Cortex of kidney (tissue), 1 donor: Measurements from ENCODE around the gene SPAG5.

ENCODE experiments used
- DNase-seq: peaks from one replicate; lab custom pipeline; 2025; lab: John Stamatoyannopoulos, UW

Gene SPAG5

GRCh38 chr17:28541439-28541838 is 57.4 kb downstream of the SPAG5 start:
- no peak for DNase-seq

DNA sequence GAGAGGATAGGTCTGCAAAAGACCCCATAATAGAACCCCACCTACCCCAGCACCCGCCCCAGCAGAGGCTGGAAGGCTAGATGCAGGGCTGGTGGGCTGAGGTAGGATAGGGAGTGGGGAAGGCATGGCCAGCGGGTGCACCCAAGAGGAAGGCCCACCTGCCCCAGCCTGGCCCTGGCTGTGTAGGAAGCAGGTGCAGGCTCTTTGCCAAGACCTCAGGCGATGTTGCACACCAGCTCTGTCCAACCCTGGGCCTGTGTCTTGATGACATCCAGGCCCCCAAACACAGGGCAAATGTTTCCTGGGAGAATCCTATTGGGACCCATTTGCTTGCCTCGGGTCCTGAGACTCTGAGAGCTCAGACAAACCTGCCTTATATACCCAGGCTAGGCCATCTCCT is 58.6 kb downstream of the SPAG5 start:
- no peak for DNase-seq

DNA sequence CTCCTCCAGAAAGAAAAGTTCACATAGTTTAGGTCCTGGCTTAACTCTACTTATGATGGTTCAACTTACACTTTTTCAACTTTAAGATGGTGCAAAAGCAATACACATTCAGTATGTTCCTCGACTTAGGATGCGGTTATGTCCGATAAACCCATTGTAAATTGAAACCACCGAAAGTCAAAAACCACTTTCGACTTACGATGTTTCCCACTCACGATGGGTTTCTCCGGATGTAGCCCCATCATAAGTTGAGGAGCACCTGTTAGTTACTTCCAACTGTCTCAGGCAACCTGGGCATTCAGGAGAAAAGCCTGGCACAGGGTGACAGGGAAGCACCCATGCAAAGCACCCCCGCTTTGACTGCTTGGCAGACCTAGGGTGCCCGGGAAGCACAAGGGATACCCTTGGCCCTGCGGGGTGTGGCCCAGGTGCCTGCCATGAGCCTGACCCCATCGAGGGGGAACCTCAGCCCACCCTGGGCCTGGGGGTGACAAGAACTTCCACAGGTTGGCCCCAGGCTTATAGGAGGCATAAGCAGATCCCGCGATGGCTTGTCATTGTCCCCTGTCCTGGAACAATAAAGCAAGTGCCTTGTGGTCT is 60.4 kb downstream of the SPAG5 start:
- DNase-seq: no peak

GRCh38 chr17:28537219-28537610 is 61.6 kb downstream of the SPAG5 start:
- no peak for DNase-seq

- no peak for DNase-seq
These were observed 62.1 kb downstream of the SPAG5 start for GRCh38 chr17:28536532-28537218.

DNA sequence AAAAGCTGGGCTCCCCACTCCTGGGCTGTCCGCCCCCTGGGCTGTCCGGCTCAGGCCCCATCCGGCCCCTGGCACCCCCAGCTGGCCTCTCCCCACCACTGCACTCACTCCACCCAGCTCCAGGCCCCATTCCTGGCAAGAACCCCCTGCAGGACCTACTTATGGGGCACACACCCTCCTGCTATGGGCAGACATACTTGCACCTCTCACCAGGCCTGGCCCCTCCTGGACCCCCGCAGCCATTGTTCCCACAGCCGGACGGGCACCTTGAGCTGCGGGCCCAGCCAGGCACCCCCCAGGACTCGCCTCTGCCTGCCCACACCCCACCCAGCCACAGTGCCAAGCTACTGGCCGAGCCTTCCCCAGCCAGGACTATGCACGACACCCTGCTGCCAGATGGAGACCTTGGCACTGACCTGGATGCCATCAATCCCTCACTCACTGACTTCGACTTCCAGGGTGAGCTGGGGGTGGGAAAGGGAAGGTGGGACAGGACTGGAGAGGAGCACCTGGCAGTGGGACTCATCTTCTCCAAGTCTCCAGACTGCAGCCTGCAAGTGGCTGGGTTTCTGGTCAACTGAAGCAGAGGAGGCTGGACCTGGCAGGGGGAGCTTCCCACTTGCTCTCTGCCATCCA is 64.0 kb downstream of the SPAG5 start:
- no peak for DNase-seq

- DNase-seq: no peak
These were observed 65.6 kb downstream of the SPAG5 start for GRCh38 chr17:28533091-28533807.

GRCh38 chr17:28532050-28532960 is 66.5 kb downstream of the SPAG5 start:
- DNase-seq: no peak

DNA sequence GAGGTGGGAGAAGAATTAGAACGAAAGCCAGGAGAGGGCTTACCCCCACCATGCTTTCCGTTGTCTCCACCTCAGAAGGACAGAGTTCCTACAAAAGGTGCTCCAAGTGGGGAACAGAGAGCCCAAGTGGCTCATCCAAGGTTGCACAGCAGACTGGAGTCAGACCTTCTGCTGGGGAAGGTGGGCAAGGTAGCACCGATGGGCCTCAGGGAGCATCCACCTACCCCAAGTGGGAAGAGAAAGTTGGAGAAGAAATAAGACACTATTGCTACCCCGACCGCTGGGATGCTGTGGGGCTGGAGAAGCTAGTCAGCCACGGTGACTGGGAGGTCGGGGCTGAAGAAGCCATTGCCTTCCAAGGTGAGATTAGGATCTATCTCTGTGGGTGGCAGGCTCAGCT is 67.9 kb downstream of the SPAG5 start:
- DNase-seq: no peak

DNA sequence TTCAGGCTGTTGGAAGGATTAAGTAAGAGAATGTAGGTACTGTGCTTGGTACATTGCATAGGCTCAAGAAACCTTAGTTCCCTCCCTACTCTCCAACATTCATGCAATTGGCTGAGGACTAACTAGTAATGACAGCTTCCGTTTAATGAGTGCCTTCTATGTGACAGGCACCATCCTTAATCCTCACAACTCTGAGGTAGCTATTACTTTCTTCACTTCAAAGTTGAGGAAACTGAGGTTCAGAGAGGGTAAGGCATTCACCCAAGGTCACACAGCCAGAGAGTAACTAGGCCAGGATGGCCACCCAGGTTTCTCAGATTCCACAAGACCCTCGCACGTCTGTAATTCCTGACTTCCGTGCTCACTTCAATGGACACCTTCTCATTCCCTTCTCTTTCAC is 68.6 kb downstream of the SPAG5 start:
- DNase-seq: no peak

- DNase-seq: no peak
These were observed 69.8 kb downstream of the SPAG5 start for GRCh38 chr17:28529013-28529400.

DNA sequence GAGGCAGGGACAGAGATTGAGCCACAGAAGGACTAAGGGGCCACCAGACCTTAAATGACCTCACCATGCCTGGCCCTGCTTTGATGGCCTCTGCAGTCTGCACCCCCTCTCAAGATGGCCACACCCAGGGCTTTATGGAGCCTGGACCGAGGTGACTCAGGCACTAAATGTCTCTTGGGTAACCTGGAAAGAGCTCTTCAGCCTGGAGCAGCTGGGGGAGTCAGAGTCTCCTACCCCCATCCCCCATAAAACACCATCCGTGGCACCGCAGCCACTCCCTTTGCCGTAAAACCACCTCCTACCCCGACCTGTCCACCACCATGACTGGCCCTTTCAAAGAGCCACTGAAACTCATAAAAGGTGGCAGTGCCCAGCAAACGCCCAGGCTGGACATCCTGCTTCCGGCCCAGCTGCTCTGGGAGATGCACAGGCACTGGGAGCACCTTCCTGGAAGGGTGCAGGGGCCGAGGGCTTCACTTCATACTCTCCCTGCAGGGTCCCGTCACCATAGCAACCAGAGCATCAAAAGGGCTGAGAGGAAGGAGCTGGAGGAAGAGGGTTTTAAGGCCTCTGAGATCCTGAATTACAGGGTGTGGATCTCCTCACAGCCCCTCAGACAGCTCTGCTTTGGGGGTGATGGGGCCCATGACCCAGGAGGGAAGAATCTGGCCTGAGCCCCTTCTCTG is 70.4 kb downstream of the SPAG5 start:
- no peak for DNase-seq

GRCh38 chr17:28527859-28528258 is 71.0 kb downstream of the SPAG5 start:
- no peak for DNase-seq
